Sigmoid colon (tissue), 4 donors: ENCODE results near the gene RWDD4.

Experiments used
- POLR2AphosphoS5 ChIP-seq, 4 donors: sonication (generic); formaldehyde crosslinking; IDR thresholded peaks; one replicate each; pipeline ENCODE4 v1.6.1; 2017; ENCODE audit warnings: antibody characterized with exemption in 4 of 4
- TF ChIP-seq, protein P1 (sequence below), 4 experiments: fragments of 450-650 bp in 3 of 4; fragments of 200-600 bp in 1 of 4; IDR thresholded peaks; one replicate each; pipeline ENCODE4 v1.5.1; 2016 to 2019; ENCODE audit warnings: antibody characterized with exemption in 4 of 4, mild to moderate bottlenecking in 3 of 4, moderate library complexity in 2 of 4

DNA sequence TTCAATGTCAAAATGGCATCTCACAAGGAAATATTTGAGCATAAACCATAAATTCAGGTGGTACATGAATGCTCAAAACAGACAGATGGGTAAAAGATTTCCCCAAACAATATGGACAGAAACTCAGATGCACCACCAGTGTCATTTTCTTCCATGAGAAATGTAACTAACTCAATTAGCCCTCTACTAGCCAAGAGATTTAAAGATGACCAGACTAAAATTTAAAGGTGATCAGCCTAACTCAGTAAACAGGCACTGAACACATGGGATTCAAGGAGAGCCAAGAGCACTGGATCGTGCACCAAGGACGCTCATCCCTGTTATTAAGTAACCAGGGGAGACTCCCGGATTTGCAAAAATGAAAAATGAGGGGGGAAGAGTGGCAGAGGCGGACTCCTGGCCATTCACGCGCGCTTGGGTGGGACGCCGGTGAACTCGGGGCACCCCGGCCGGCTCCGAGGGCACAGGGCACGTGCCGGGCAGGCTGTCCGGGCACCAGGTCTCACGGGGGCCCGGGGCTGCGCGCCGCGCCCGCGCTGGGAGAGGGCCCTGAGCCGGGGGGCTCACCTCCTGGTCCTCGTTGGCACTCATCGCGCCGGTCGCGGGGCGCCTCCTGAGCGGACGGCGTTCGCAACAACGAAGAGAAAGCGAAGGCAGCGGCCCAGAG, 490 bp downstream of the RWDD4 start:
- TF ChIP-seq, protein P1, sequence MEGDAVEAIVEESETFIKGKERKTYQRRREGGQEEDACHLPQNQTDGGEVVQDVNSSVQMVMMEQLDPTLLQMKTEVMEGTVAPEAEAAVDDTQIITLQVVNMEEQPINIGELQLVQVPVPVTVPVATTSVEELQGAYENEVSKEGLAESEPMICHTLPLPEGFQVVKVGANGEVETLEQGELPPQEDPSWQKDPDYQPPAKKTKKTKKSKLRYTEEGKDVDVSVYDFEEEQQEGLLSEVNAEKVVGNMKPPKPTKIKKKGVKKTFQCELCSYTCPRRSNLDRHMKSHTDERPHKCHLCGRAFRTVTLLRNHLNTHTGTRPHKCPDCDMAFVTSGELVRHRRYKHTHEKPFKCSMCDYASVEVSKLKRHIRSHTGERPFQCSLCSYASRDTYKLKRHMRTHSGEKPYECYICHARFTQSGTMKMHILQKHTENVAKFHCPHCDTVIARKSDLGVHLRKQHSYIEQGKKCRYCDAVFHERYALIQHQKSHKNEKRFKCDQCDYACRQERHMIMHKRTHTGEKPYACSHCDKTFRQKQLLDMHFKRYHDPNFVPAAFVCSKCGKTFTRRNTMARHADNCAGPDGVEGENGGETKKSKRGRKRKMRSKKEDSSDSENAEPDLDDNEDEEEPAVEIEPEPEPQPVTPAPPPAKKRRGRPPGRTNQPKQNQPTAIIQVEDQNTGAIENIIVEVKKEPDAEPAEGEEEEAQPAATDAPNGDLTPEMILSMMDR (IDR thresholded peaks at IDR 0.05): no peak
- TF ChIP-seq POLR2AphosphoS5 (IDR thresholded peaks at IDR 0.05): no peak
